HUDEP-2 (cell line): ENCODE results near the gene ARL2.

ENCODE experiments used
- DNase-seq, 76 experiments: peaks; one replicate each; lab custom pipeline; 2025; ENCODE audit not compliant: unreplicated experiment in 76 of 76; lab: John Stamatoyannopoulos, UW

Gene ARL2

DNA sequence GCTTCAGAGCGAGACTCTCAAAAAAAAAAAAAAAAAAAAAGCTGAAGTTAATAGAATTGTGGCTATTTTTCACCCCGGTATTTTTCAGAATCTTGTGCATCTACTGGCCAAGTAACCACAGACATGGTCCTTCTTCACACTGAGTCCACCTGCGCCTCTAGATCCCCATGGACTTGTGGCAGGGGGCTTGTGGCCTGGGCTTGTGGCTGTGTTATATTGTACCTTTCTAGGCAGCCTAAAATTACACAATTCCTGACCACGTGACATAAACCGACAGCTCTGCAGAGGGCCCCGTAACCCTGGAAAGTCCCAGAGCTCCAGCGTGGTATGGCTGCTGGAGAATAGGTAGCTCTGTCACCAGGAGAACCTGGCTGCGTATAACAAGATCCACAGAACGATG lies 55.3 kb downstream of the ARL2 start:
- DNase-seq = no peak
